Activated CD8-positive, alpha-beta memory T cell treated with anti-CD3 and anti-CD28 coated beads, Interleukin-2, amount 50 U/mL, for 1 hour (primary cell): ENCODE data around the gene WDR64.
A peak's percentile ranks its signal among the peaks of the same experiment; 100 is the strongest.

Source experiments
- DNase-seq: peaks from one replicate; pipeline ENCODE4 v3.0.0-alpha.2; 2020; ENCODE audit errors: extremely low read depth

The WDR64 gene

GRCh38 chr1:241837901-241838300, 185.8 kb downstream of the WDR64 start:
- DNase-seq: no peak

GRCh38 chr1:241838897-241839296, 186.8 kb downstream of the WDR64 start:
- DNase-seq: no peak

GRCh38 chr1:241839369-241839979, 187.4 kb downstream of the WDR64 start:
- DNase-seq: no peak

GRCh38 chr1:241840164-241840563, 188.1 kb downstream of the WDR64 start:
- no peak for DNase-seq

- no peak for DNase-seq
Observed at GRCh38 chr1:241841691-241842090, 189.6 kb downstream of the WDR64 start.

- no peak for DNase-seq
Observed at GRCh38 chr1:241842565-241842964, 190.5 kb downstream of the WDR64 start.

GRCh38 chr1:241844593-241844992, 192.5 kb downstream of the WDR64 start:
- DNase-seq: no peak

- no peak for DNase-seq
Observed at GRCh38 chr1:241846375-241846774, 194.3 kb downstream of the WDR64 start.

GRCh38 chr1:241846862-241847539, 194.9 kb downstream of the WDR64 start:
- no peak for DNase-seq

GRCh38 chr1:241847540-241847795, 195.4 kb downstream of the WDR64 start:
- DNase-seq: no peak

GRCh38 chr1:241847796-241848685, 196.0 kb downstream of the WDR64 start, which contains the start of gene EXO1:
TSS of gene EXO1 (plus strand) at chr1:241848204. CDS start at chr1:241850426, 2,222 bp downstream.
- DNase-seq: peak; percentile 63

- DNase-seq: no peak
Observed at GRCh38 chr1:241848686-241849344, 196.7 kb downstream of the WDR64 start.

- no peak for DNase-seq
Observed at GRCh38 chr1:241849345-241849695, 197.2 kb downstream of the WDR64 start.
